Activated CD8-positive, alpha-beta memory T cell treated with anti-CD3 and anti-CD28 coated beads, Interleukin-2, amount 50 U/mL, for 4 hours (primary cell): Measurements from ENCODE around the gene MS4A15.

Source experiments
- DNase-seq: peaks from one replicate; pipeline ENCODE4 v3.0.0-alpha.2; 2020

Gene MS4A15

GRCh38 chr11:60780774-60781173 lies 24.1 kb downstream of the MS4A15 start:
- DNase-seq, result no peak

DNA sequence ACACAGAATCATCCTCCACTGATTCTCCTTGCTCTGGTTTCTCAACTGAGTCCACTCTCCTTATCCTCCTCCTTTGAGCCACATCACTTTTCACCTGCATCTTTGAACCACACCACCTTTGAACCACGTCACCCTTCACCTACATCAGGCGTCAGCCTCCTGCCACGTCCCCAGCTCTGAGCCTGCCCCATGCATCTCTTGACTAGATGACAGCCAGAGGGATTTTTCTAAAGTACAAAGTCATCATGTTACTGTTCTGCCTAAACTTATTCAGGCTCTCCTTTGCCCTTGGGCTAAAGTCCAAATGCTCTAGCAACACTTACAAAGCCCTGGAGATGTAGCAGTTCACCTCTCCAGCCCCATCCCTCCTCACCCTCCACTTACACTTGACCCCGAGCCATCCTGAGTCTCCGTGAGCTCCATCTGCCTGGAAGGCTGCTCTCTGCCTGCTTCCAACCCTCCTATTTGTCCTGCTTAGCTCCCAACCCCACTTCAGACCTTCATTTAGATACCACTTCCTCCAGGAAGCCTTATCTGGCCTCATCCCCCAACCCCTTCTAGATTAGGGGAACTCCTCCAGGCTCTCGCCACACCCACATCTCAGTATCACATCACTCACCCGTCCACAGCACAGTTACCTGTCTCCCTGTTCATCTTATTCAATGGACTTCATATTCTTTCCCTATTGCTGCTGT lies 24.8 kb downstream of the MS4A15 start:
- no peak for DNase-seq

DNA sequence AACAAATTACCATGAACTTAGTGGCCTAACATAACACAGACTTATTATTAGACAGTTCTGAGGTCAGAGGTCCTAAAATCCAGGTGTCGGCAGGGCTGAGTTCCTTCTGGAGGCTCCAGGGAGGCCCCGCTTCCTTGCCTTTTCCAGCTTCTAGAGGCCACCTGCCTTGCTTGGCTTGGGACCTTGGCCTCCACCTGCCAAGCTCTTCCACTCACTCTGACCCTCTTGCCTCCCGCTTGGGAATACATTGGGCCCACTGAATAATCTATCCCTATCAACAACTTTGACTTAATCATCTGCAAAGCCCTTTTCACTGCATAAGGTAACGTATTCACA lies 25.3 kb downstream of the MS4A15 start:
- DNase-seq, result no peak

GRCh38 chr11:60782393-60783140 lies 25.9 kb downstream of the MS4A15 start:
- DNase-seq, result no peak

DNA sequence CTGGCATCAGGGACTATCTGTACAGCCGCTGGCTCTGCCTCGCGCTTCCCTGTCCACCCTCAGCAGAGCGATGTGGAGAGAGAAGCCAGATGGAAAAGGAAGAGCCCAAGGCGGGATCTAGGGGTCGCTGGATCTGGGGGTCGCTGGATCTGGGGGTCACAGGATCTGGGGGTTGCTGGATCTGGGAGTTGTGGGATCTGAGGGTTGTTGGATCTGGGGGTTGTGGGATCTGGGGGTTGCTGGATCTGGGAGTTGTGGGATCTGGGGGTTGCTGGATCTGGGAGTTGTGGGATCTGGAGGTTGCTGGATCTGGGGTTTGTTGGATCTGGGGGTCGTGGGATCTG lies 26.4 kb downstream of the MS4A15 start:
- DNase-seq, result no peak

DNA sequence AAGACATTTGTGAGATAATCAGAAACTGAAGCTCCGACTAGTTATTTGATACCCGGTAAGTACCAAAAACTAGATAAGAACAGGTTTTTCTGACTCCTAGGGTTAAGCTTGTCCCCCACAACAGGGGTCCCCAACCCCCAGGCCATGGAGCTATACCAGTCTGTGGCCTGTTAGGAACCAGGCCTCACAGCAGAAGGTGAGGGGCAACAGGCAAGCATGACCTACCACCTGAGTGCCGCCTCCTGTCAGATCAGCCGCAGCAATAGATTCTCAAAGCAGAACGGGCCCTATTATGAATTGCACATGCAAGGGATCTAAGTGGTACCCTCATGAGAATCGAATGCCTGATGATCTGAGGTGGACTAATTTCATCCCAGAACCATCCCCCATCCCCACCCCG lies 27.2 kb downstream of the MS4A15 start:
- DNase-seq, result no peak

DNA sequence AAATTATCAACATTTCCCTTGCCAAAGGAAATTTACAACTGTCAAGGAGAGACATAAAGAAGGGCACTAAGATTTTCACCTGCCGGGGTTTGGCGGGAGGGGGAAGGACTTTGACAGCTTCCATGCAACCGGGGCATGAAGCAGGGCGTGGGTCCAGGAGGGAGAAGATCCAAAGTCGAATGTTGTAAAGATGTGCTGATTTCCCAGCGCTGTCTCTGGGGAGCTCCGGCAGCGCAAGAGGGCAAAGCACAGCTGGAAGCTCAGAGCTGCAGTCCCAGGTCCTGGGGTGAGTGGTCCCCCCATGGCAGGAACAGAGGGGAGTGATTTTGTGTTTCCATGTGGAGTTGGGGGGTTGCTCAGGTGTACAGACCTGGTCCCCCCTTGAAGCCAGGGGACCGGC lies 28.5 kb downstream of the MS4A15 start, which contains the start of gene MS4A10:
TSS of gene MS4A10 (plus strand) at position 198 of the 400 bp plus-strand sequence. CDS start 5,003 bp downstream, outside the sequence.
- DNase-seq, result no peak

GRCh38 chr11:60785806-60786361 lies 29.2 kb downstream of the MS4A15 start:
- no peak for DNase-seq

DNA sequence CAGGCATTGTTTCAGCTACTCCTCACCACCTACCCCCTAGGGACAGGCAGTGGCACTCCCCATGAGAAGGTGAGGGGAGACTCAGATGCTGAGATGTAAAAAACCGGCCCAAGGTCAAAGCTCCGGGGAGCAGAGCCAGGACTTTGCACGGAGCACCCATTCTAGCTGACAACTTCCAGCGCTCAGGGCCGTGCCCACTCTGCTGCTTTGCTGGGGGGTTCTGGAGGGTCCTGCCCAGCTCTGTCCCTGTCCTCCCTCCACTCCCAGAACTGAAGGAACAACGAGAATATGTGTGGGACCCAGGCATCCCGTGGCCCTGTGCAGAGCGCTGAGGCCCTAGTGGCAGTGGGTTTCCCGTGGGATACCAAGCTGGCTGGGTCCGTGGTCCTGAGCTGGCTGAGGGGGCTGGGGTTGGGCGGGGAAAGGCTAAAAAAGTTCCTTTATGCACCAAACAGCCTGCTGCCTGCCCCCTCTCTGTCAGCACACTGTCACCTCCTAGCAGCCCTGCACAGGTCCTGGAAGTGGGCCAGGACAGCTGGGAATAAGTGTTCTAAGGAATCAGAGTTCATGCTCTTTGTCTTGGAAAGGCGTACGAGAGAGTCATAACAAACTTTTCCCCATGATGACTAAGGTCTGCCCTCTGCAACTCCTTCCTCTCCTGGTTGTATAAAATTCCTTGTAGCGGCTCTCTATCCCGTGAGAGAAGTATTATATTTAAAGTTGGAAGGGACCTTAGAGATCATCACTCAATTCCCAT lies 30.3 kb downstream of the MS4A15 start:
- DNase-seq, result no peak

DNA sequence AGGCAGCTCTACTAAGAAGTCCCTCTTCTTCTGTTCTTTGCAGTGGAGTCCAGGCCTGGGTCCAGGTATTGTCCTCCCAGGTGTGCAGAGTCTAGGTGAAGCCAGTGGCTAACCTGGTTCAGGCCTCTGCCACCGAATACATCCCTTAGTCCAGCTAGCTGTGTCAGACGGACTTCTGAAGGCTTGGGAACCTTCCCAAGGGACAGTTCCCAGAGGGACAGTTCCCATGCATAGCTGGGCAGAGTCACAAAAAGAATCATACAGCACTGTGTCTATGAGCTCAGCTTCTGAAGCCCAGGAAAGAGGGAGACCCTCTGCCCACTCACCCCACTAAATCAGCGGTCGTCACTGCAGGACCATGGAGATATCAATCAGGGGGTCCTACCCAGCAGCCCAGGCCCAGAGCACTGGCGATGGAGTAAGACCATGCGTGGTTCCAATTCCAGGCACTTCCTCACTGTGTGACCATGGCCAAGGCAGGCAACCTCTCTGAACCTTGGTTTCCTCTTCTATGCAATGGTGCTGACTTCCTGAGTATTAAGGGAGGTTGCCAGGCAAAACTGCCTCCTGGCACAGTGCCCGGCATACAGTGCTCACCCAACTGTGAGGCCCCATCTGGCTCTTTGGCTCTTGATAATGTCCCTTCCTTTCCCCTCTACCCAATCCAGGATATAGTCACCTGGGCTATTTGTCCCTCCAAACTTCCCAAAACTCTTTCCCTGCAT lies 31.9 kb downstream of the MS4A15 start:
- DNase-seq, result no peak

GRCh38 chr11:60790726-60791125 lies 34.1 kb downstream of the MS4A15 start:
- no peak for DNase-seq

GRCh38 chr11:60791153-60791933 lies 34.7 kb downstream of the MS4A15 start:
- DNase-seq, result no peak

- DNase-seq, result no peak
Measured at GRCh38 chr11:60792521-60792920, 35.9 kb downstream of the MS4A15 start.

GRCh38 chr11:60795291-60795690 lies 38.6 kb downstream of the MS4A15 start:
- DNase-seq, result no peak

- no peak for DNase-seq
Measured at GRCh38 chr11:60797846-60798630, 41.4 kb downstream of the MS4A15 start.

- no peak for DNase-seq
Measured at GRCh38 chr11:60798631-60799030, 42.0 kb downstream of the MS4A15 start.

GRCh38 chr11:60801194-60801593 lies 44.5 kb downstream of the MS4A15 start:
- no peak for DNase-seq

- no peak for DNase-seq
Measured at GRCh38 chr11:60803273-60803936, 46.7 kb downstream of the MS4A15 start.

- no peak for DNase-seq
Measured at GRCh38 chr11:60809249-60809648, 52.6 kb downstream of the MS4A15 start.

- no peak for DNase-seq
Measured at GRCh38 chr11:60809691-60810090, 53.0 kb downstream of the MS4A15 start.

- no peak for DNase-seq
Measured at GRCh38 chr11:60810151-60810550, 53.5 kb downstream of the MS4A15 start.
